Myocyte (in vitro differentiated cells): Measurements from ENCODE around the gene PRKRIP1. TPM values are rescaled to one million over a fixed set of nuclear protein-coding genes. Genes with fewer than 3 reads are reported as not detected.
"Not testable (repeated sequence)": the region's sequence is repeated elsewhere in the genome, so short reads cannot be mapped to it uniquely, and the experiment has no call there.

Source experiments
- DNase-seq: peaks from one replicate; pipeline ENCODE4 v3.0.0-alpha.2; 2012; ENCODE audit warnings: low read depth
- total RNA-seq: library from RNA; depleted of rRNA; stranded (reverse); fragments of >200 nt; gene quantifications from 2 replicates; pipeline ENCODE4 v1.2.3, GENCODE V29; 2014

The PRKRIP1 gene
- total RNA-seq, 1 donor from 2014 or later: 36.2 TPM

- DNase-seq: no peak
Measured at GRCh38 chr7:102455596-102455995, 59.4 kb downstream of the PRKRIP1 start.

GRCh38 chr7:102456327-102456726 lies 60.2 kb downstream of the PRKRIP1 start:
- DNase-seq: no peak

- DNase-seq: no peak
Measured at GRCh38 chr7:102457352-102457924, 61.3 kb downstream of the PRKRIP1 start.

GRCh38 chr7:102459221-102459844 lies 63.2 kb downstream of the PRKRIP1 start:
- DNase-seq: no peak

- DNase-seq: no peak
Measured at GRCh38 chr7:102460467-102460866, 64.3 kb downstream of the PRKRIP1 start.

- DNase-seq: no peak
Measured at GRCh38 chr7:102463841-102464576, 67.8 kb downstream of the PRKRIP1 start.

- DNase-seq: peak; percentile 97
Measured at GRCh38 chr7:102464577-102465280, 68.6 kb downstream of the PRKRIP1 start, which contains the start of the genes ALKBH4 and LRWD1. Gene ALKBH4 (minus strand): TSS chr7:102464863. CDS start chr7:102464836, 27 bp downstream. Gene LRWD1 (plus strand): TSS chr7:102464984. CDS start chr7:102465081, 97 bp downstream.

GRCh38 chr7:102466097-102466496 lies 69.9 kb downstream of the PRKRIP1 start:
- DNase-seq: no peak

GRCh38 chr7:102467581-102468477 lies 71.7 kb downstream of the PRKRIP1 start:
- no peak for DNase-seq

- DNase-seq: no peak
Measured at GRCh38 chr7:102468478-102469350, 72.6 kb downstream of the PRKRIP1 start.

GRCh38 chr7:102469351-102469971 lies 73.3 kb downstream of the PRKRIP1 start:
- DNase-seq: no peak

GRCh38 chr7:102469972-102470825 lies 74.0 kb downstream of the PRKRIP1 start:
- no peak for DNase-seq

- no peak for DNase-seq
Measured at GRCh38 chr7:102471791-102472125, 75.6 kb downstream of the PRKRIP1 start.

GRCh38 chr7:102472126-102473041 lies 76.2 kb downstream of the PRKRIP1 start:
- peak; percentile 74 for DNase-seq

GRCh38 chr7:102473271-102473991 lies 77.3 kb downstream of the PRKRIP1 start:
- DNase-seq: peak; percentile 62

- DNase-seq: not testable (repeated sequence)
Measured at GRCh38 chr7:102474116-102474515, 78.0 kb downstream of the PRKRIP1 start.
